ENCODE data around the gene MDFI.

MDFI gene

DNA sequence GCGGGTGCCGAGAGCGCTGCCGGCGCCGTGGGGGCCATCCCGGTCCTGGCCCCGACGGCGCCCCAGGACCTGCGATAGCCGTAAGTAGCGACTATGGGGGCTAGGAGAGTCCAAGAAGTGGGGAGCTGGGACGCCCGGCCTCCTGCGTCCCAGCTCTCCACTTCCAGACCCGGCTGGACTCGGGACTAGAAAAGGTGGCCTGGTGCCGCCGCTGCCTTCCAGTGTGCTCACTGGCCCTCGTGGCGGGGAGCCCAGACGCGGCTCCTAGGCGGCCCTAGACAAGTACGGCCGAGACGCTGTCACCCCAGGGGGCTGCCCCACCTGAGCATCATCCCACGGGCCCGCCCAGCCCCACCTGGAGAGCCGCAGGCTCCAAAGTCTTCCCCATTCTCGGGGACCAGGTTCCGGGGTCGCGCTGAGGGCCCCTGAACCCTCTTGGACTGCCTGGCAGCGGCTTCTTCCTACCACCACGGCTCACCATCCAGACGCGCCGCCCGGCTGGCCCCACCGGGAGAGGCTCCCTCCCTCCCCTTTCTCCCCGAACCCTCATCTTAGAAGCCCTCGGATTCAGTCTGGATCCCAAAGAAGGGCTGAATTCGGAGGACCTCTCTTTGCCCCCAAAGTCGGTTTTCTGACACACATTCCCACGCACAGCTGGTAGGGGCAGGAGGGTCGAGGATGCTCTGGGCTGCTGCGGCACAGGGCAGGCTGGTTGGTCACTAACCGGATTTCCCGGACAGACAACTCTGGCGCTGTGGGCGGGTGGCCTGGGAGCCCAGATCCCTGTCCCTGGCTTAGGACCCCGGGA is 870 bp upstream of the MDFI start:
- TF ChIP-seq, protein P1, sequence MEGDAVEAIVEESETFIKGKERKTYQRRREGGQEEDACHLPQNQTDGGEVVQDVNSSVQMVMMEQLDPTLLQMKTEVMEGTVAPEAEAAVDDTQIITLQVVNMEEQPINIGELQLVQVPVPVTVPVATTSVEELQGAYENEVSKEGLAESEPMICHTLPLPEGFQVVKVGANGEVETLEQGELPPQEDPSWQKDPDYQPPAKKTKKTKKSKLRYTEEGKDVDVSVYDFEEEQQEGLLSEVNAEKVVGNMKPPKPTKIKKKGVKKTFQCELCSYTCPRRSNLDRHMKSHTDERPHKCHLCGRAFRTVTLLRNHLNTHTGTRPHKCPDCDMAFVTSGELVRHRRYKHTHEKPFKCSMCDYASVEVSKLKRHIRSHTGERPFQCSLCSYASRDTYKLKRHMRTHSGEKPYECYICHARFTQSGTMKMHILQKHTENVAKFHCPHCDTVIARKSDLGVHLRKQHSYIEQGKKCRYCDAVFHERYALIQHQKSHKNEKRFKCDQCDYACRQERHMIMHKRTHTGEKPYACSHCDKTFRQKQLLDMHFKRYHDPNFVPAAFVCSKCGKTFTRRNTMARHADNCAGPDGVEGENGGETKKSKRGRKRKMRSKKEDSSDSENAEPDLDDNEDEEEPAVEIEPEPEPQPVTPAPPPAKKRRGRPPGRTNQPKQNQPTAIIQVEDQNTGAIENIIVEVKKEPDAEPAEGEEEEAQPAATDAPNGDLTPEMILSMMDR (IDR thresholded peaks at IDR 0.05; ENCODE audit: control insufficient read depth, insufficient read depth, low read depth, low read length, missing control alignments): no peak
- DNase-seq (ENCODE audit: low read depth): no peak

DNA sequence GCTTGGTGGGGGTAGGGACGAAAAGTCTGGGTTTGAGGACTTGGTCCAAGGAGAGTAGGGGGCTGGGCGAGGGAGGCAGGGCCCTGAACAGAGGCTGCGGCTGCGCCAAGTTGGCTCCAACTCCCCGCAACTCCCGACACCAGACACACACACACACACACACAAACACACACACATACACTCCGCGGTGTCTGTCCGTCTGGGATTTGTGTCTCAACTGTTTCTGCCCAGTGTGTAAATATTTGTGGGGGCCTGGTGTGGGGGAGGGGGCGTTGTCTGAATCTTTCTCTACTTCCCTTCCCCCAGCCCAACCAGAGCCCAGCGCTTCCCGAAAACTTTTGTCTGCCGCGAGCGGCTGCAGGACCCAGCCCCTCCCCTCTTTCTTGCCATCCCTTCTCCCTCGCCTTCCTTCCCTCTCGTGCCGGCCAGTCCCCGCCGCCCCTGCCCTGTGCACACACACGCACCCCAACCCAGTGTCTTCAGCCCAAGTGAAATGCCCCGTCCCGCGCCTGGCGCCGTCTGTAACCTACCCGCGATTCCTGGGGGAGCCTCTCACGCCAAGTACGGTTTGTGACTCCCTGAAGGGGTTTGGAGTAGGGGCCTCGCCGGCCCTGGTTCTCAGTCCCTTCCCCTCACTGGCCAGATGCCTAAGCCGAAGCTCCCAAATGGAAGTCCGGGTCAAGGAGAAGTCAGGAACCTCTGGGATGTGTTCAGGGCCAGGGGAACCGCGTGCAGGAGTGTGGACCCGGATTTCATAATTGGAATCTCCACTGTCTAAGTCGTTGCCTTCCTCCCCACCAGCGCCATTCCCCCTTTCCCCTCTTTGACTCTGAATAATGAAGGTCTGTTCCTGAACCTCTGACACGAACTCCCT is 904 bp downstream of the MDFI start:
- no peak for DNase-seq (ENCODE audit: low read depth)
- TF ChIP-seq, protein P1 (IDR thresholded peaks at IDR 0.05; ENCODE audit: control insufficient read depth, insufficient read depth, low read depth, low read length, missing control alignments): no peak
- peak overlapping the region; percentile 4 for H3K4me3 ChIP-seq (ENCODE audit: control insufficient read depth, low read depth, low read length)

More for the DNA sequence above, 870 bp upstream of the MDFI start:
- no peak overlapping the region for H3K4me3 ChIP-seq (ENCODE audit: control insufficient read depth, low read depth, low read length)

DNA sequence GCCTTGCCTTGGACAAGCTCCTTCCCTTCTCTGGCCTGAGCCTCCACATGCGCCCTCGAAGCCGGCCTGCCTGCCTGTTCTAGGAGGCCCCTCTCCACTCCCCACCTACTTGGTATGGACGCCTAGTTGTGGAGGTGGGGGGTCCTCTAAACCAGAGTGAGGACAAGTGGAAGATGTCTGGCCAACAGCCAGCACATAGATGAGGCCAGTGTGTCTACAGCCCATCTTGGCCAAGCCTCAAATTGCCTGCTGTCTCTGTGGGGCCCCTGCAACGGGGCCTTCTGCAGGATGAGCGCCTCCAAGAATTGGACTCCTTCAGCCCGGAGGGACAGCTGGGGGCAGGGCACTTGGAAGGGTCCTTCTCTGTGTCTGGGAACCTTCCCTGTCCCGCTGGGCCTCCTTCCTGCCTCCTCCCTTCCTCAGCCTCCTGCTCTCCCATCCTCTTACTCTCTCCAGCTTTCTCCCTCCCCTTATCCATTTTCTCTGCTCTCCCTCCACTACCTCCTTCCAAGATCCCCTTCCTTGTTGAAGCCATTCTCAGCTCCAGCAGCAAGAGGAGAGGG is 1.6 kb downstream of the MDFI start:
- no peak overlapping the region for H3K4me3 ChIP-seq (ENCODE audit: control insufficient read depth, low read depth, low read length)
- DNase-seq (ENCODE audit: low read depth): no peak
- TF ChIP-seq, protein P1 (IDR thresholded peaks at IDR 0.05; ENCODE audit: control insufficient read depth, insufficient read depth, low read depth, low read length, missing control alignments): no peak

DNA sequence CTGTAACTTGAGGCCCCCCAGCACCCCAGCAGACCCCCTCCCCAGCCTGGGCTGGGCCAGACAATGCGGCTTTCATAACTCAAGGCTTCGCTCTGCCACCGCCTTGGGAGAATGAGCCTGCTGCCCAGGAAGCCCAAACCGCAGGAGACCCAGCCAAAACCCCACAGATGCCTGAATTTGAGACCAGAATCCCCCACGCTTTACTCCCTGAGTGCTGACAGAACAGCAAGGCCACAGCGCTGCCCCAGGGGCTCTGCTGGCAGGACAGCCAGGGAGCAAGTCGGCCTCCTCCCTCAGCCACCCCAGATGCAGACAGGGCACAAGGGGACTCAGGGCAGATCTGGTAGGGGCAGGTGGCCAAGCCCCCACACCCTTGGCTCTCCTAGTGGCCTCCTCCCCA is 2.2 kb downstream of the MDFI start:
- H3K4me3 ChIP-seq (ENCODE audit: control insufficient read depth, low read depth, low read length): no peak overlapping the region
- no peak for DNase-seq (ENCODE audit: low read depth)
- TF ChIP-seq, protein P1 (IDR thresholded peaks at IDR 0.05; ENCODE audit: control insufficient read depth, insufficient read depth, low read depth, low read length, missing control alignments): no peak

DNA sequence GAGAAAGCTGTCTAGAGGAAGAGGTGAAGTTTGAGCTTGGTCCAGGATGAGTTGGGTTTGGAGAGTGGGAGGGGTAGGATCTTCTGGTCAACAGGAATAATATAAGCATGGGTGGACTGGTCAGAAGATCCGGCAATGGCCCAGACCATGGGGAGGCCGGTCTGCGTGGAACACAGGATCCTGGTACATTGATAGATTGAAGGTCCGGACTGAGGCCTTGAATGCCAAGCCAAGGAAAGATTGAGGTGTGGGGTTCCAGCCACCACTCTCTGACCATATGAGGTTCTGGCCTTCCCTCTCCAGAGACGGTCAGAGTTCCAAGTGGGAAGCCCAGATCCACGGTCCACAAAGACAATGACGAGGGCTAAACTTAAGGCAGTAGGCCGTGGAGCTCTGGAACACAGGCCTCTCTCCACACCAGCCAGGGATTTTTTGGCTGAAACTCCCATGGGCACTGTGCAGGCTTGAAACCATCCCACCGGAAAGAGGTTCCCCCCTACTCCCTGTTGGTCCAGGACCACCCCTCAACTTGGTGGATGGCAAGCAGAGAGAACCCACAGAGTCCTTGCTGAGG is 3.2 kb downstream of the MDFI start:
- TF ChIP-seq, protein P1 (IDR thresholded peaks at IDR 0.05; ENCODE audit: control insufficient read depth, insufficient read depth, low read depth, low read length, missing control alignments): no peak
- DNase-seq (ENCODE audit: low read depth): no peak
- H3K4me3 ChIP-seq (ENCODE audit: control insufficient read depth, low read depth, low read length): no peak overlapping the region

Data from AG09309 (cell line).